H1 (cell line): ENCODE data around the gene CELF4. TPM values are rescaled to one million over a fixed set of nuclear protein-coding genes. Genes with fewer than 3 reads are reported as not detected.

Experiments
- CTCF ChIA-PET: fragments of 300-600 bp; sonication (Branson Sonifier 250); formaldehyde crosslinking; loops from one replicate; lab custom pipeline; 2021; ENCODE audit not compliant: partially characterized antibody; lab: Charles Lee
- POLR2A ChIA-PET: fragments of 300-600 bp; sonication (Branson Sonifier 250); formaldehyde crosslinking; loops from one replicate; lab custom pipeline; 2021; ENCODE audit warnings: inconsistent platforms; ENCODE audit not compliant: partially characterized antibody; lab: Charles Lee
- DNase-seq, 2 experiments: peaks; one replicate each; pipeline versions ENCODE4 v3.0.0 to v3.0.0-alpha.2; 2010 to 2022; ENCODE audit warnings: low spot score in 2 of 2, low read depth in 1 of 2, mixed read lengths in 1 of 2
- FAIRE-seq: peaks from 2 replicates; lab custom pipeline; 2011; peaks lifted over from hg19 to GRCh38; lab: Jason Lieb, UNC
- H2AFZ ChIP-seq: 2 replicates; pipeline ENCODE4 v1.8.1; 2012; ENCODE audit warnings: low read length, inconsistent platforms
- H2AK5ac ChIP-seq: 2 replicates; pipeline ENCODE4 v1.6.1; 2013; ENCODE audit warnings: low read depth, low read length
- H2BK120ac ChIP-seq: replicated peaks from 2 replicates; pipeline ENCODE3; 2013; ENCODE audit warnings: low read depth, low read length, inconsistent platforms
- H2BK12ac ChIP-seq: 2 replicates; pipeline ENCODE4 v1.6.1; 2013; ENCODE audit warnings: low read depth, low read length
- H2BK15ac ChIP-seq: 2 replicates; pipeline ENCODE4 v1.6.1; 2013; ENCODE audit warnings: low read length
- H2BK20ac ChIP-seq: 2 replicates; pipeline ENCODE4 v1.6.1; 2013; ENCODE audit warnings: low read length
- H2BK5ac ChIP-seq: 2 replicates; pipeline ENCODE4 v1.6.1; 2013; ENCODE audit warnings: low read depth, low read length
- H3K14ac ChIP-seq: 2 replicates; pipeline ENCODE4 v1.6.1; 2013; ENCODE audit warnings: inconsistent platforms; ENCODE audit not compliant: insufficient read length
- H3K18ac ChIP-seq: 2 replicates; pipeline ENCODE4 v1.6.1; 2013; ENCODE audit warnings: low read length; ENCODE audit errors: extremely low read depth
- H3K23ac ChIP-seq: 2 replicates; pipeline ENCODE4 v1.6.1; 2013; ENCODE audit warnings: inconsistent platforms; ENCODE audit not compliant: insufficient read length
- H3K23me2 ChIP-seq: 2 replicates; pipeline ENCODE4 v1.6.1; 2013; ENCODE audit warnings: low read depth, low read length
- H3K27ac ChIP-seq: 2 replicates; pipeline ENCODE4 v1.6.1; 2011; ENCODE audit warnings: low read depth, low read length, inconsistent platforms
- H3K27me3 ChIP-seq, 4 experiments: replicated peaks in 1 of 4; 1 replicate in 1 of 4; 2 replicates in 3 of 4; pipeline versions ENCODE4 v1.6.1 to v1.8.1; 2011 to 2013; ENCODE audit warnings: low read length in 3 of 4, mild to moderate bottlenecking in 3 of 4, inconsistent platforms in 2 of 4, mixed read lengths in 2 of 4, moderate library complexity in 1 of 4; ENCODE audit not compliant: control insufficient read depth in 3 of 4, insufficient read depth in 3 of 4; ENCODE audit errors: extremely low read depth in 1 of 4
- H3K36me3 ChIP-seq, 4 experiments: 2 replicates each; pipeline versions ENCODE4 v1.6.1 to v1.8.1; 2011 to 2013; ENCODE audit warnings: mild to moderate bottlenecking in 4 of 4, low read length in 3 of 4, moderate library complexity in 2 of 4, control low read depth in 1 of 4, inconsistent platforms in 1 of 4; ENCODE audit not compliant: insufficient read depth in 4 of 4, control insufficient read depth in 2 of 4
- H3K4ac ChIP-seq: replicated peaks from 2 replicates; pipeline ENCODE3; 2013; ENCODE audit warnings: low read length, low read depth, mixed read lengths, inconsistent platforms; ENCODE audit not compliant: insufficient read length
- H3K4me1 ChIP-seq, 4 experiments: replicated peaks in 1 of 4; 1 replicate in 1 of 4; 2 replicates in 3 of 4; pipeline versions ENCODE4 v1.6.1 to v1.8.1; 2011 to 2013; ENCODE audit warnings: low read length in 3 of 4, inconsistent platforms in 2 of 4, mixed read lengths in 1 of 4; ENCODE audit not compliant: insufficient read depth in 4 of 4, control insufficient read depth in 3 of 4
- H3K4me2 ChIP-seq, 2 experiments: 2 replicates each; pipeline versions ENCODE4 v1.6.1 to v1.8.1; 2011 to 2013; ENCODE audit warnings: low read depth in 2 of 2, low read length in 2 of 2, control low read depth in 1 of 2, inconsistent platforms in 1 of 2, mild to moderate bottlenecking in 1 of 2; ENCODE audit not compliant: insufficient read depth in 1 of 2
- H3K4me3 ChIP-seq, 4 experiments: fragments of 200-600, 300-600 bp in 1 of 4; sonication (generic), shearing (Covaris generic), sonication (Bioruptor Twin) in 1 of 4; 2 replicates each; pipeline versions ENCODE4 v1.5.1 to v1.8.1; 2011 to 2016; ENCODE audit warnings: low read length in 4 of 4, low read depth in 3 of 4, control low read depth in 2 of 4, inconsistent platforms in 2 of 4, mild to moderate bottlenecking in 2 of 4, mixed read lengths in 1 of 4, moderate library complexity in 1 of 4; ENCODE audit not compliant: insufficient read depth in 2 of 4; ENCODE audit errors: extremely low read depth in 1 of 4
- H3K56ac ChIP-seq: replicated peaks from 2 replicates; pipeline ENCODE3; 2013; ENCODE audit warnings: low read depth, mild to moderate bottlenecking, mixed read lengths, low read length, inconsistent platforms; ENCODE audit not compliant: insufficient read length
- H3K79me1 ChIP-seq: 2 replicates; pipeline ENCODE4 v1.6.1; 2013; ENCODE audit warnings: low read depth, low read length, control low read depth
- H3K79me2 ChIP-seq, 2 experiments: 2 replicates each; pipeline versions ENCODE4 v1.6.1 to v1.8.1; 2012 to 2013; ENCODE audit warnings: low read length in 2 of 2, mild to moderate bottlenecking in 2 of 2, inconsistent platforms in 1 of 2; ENCODE audit not compliant: insufficient read depth in 2 of 2, control insufficient read depth in 1 of 2
- H3K9ac ChIP-seq, 4 experiments: replicated peaks in 1 of 4; 1 replicate in 1 of 4; 2 replicates in 3 of 4; pipeline versions ENCODE4 v1.6.1 to v1.8.1; 2011 to 2013; ENCODE audit warnings: low read depth in 3 of 4, low read length in 3 of 4, control low read depth in 2 of 4, mild to moderate bottlenecking in 2 of 4, moderate library complexity in 2 of 4, inconsistent platforms in 1 of 4; ENCODE audit errors: extremely low read depth in 1 of 4
- H3K9me3 ChIP-seq, 2 experiments: 2 replicates each; pipeline versions ENCODE4 v1.6.1 to v1.8.1; 2012 to 2013; ENCODE audit warnings: mild to moderate bottlenecking in 2 of 2, moderate library complexity in 2 of 2, control low read depth in 1 of 2, inconsistent platforms in 1 of 2, low read depth in 1 of 2, low read length in 1 of 2, mixed read lengths in 1 of 2; ENCODE audit not compliant: insufficient read depth in 2 of 2
- H4K20me1 ChIP-seq, 2 experiments: replicated peaks in 1 of 2; 2 replicates each; pipeline versions ENCODE3 to v1.8.1; 2011 to 2013; ENCODE audit warnings: inconsistent platforms in 2 of 2, low read length in 2 of 2, mild to moderate bottlenecking in 1 of 2; ENCODE audit not compliant: insufficient read depth in 2 of 2, control insufficient read depth in 1 of 2
- H4K5ac ChIP-seq: 2 replicates; pipeline ENCODE4 v1.6.1; 2013; ENCODE audit warnings: low read length, low read depth, mixed read lengths, inconsistent platforms; ENCODE audit not compliant: insufficient read length
- H4K8ac ChIP-seq: 2 replicates; pipeline ENCODE4 v1.8.0; 2013; ENCODE audit warnings: mild to moderate bottlenecking, moderate library complexity, low read length, inconsistent platforms; ENCODE audit not compliant: insufficient read depth; ENCODE audit errors: extremely low read depth
- H4K91ac ChIP-seq: replicated peaks from 2 replicates; pipeline ENCODE3; 2013; ENCODE audit warnings: low read length, mixed read lengths, inconsistent platforms; ENCODE audit not compliant: insufficient read length
- CBX5 ChIP-seq: fragments of 300-800, 300-1000 bp; sonication (generic); IDR thresholded peaks from 2 replicates; pipeline ENCODE4 v1.7.1; 2016; ENCODE audit warnings: antibody characterized with exemption, low read length, low read depth
- EP300 ChIP-seq, 2 experiments: IDR thresholded peaks; 1 replicate in 1 of 2; 2 replicates in 1 of 2; pipeline ENCODE4 v1.6.1; 2011 to 2012; ENCODE audit warnings: low read depth in 2 of 2, low read length in 2 of 2, mild to moderate bottlenecking in 2 of 2, borderline replicate concordance in 1 of 2, inconsistent platforms in 1 of 2, moderate library complexity in 1 of 2
- HDAC6 ChIP-seq: IDR thresholded peaks from one replicate; pipeline ENCODE4 v1.7.1; 2012; ENCODE audit warnings: low read depth, mild to moderate bottlenecking, inconsistent platforms, low read length, moderate library complexity
- JUND ChIP-seq: IDR thresholded peaks from 2 replicates; pipeline ENCODE4 v1.6.1; 2011; ENCODE audit warnings: mild to moderate bottlenecking, improper control_type of control experiment, low read length
- SIN3A ChIP-seq, 2 experiments: IDR thresholded peaks in 1 of 2; conservative IDR thresholded peaks in 1 of 2; 2 replicates each; pipeline ENCODE4 v1.6.1; 2011 to 2012; ENCODE audit warnings: low read length in 2 of 2, improper control_type of control experiment in 1 of 2, low read depth in 1 of 2, mild to moderate bottlenecking in 1 of 2
- SUZ12 ChIP-seq: fragments of 200-600 bp; sonication (generic); IDR thresholded peaks from 2 replicates; pipeline ENCODE4 v1.6.1; 2012; ENCODE audit warnings: mild to moderate bottlenecking, inconsistent platforms, low read length, moderate library complexity, mixed read lengths
- TAF7 ChIP-seq: optimal IDR thresholded peaks from 2 replicates; pipeline ENCODE3; 2011; ENCODE audit warnings: low read depth, mild to moderate bottlenecking, inconsistent platforms, low read length, moderate library complexity, borderline replicate concordance
- TBP ChIP-seq: IDR thresholded peaks from 2 replicates; pipeline ENCODE4 v1.6.1; 2011; ENCODE audit warnings: low read depth, low read length, improper control_type of control experiment
- WGBS, 2 experiments: shearing (Covaris generic) in 1 of 2; methylation state at CpG; one replicate each; pipeline versions ENCODE4 v1.1.6 to v1.1.7; 2013 to 2015; ENCODE audit warnings: low lambda C conversion rate in 2 of 2, mixed read lengths in 2 of 2, inconsistent platforms in 1 of 2, low coverage in 1 of 2, missing lambda C conversion rate in 1 of 2; ENCODE audit not compliant: insufficient replicate concordance in 2 of 2, insufficient coverage in 1 of 2, insufficient read length in 1 of 2; ENCODE audit errors: extremely low coverage in 1 of 2, missing lambda C conversion rate in 1 of 2; 5-methylcytosine and 5-hydroxymethylcytosine counted together
- polyA plus RNA-seq, 7 experiments: library from polyadenylated mRNA; depleted of rRNA in 3 of 7; stranded (reverse) in 5 of 7; unstranded in 2 of 7; fragments of >200 nt in 5 of 7; fragments of 200-250 nt in 2 of 7; gene quantifications; 1 replicate in 5 of 7; 2 replicates in 1 of 7; 4 replicates in 1 of 7; pipeline versions ENCODE4 v1.2.1 to v1.2.3, GENCODE V29; 2011 to 2013; ENCODE audit warnings: missing spikeins in 2 of 7, mixed read lengths in 2 of 7
- total RNA-seq: library from RNA; stranded (reverse); fragmentation: NEBNext Ultra II Directional; extraction: Animal tissue kit (Norgen Biotek cat#: 25700); gene quantifications from 2 replicates; pipeline ENCODE4 v1.2.1, GENCODE V29; 2021

The CELF4 gene
- total and polyA plus RNA-seq, 2 of the 8 experiments (the other 6 are each of a cell fraction or from before 2014, with no cell fraction given) = 1.6 to 3.4 TPM

- peak overlapping the region; percentile 90; the same call in 1 of the 2 replicates for H2BK15ac ChIP-seq
- ChIA-PET CTCF (no interaction called here), POLR2A (no interaction called here)
- H3K4me1 ChIP-seq = peaks cover 22 to 48% (median 28%) of the 10 kb centered on the region in 4 experiments
- H3K18ac ChIP-seq = peak overlapping the region; percentile 20; the same call in 1 of the 2 replicates
- H2BK20ac ChIP-seq = peak overlapping the region; percentile 56; the same call in 1 of the 2 replicates
- H3K27me3 ChIP-seq = peaks cover 3 to 17% (median 14%) of the 10 kb centered on the region in 4 experiments
- no peak overlapping the region for H4K91ac ChIP-seq
- H3K79me2 ChIP-seq = no peaks in the 10 kb centered on the region
- FAIRE-seq = no peak
- H4K5ac ChIP-seq = no peak overlapping the region
- no peak overlapping the region for H3K4me2 ChIP-seq
- no peak overlapping the region for H2BK120ac ChIP-seq
- H3K23me2 ChIP-seq = no peaks in the 10 kb centered on the region
- H3K79me1 ChIP-seq = no peaks in the 10 kb centered on the region
- no peak for DNase-seq
- 90% methylated on average over 7 of the region's 7 CpGs; no CpG with 5 or more reads in 1 of the 2 experiments for WGBS, 2 experiments
- H3K56ac ChIP-seq = no peak overlapping the region
- peak overlapping the region; percentile 77; the same call in 1 of the 2 replicates for H2BK12ac ChIP-seq
- no peak overlapping the region for H3K4me3 ChIP-seq
- no peak overlapping the region for H2AFZ ChIP-seq
- H3K4ac ChIP-seq = no peak overlapping the region
- no peak overlapping the region; the same call in 1 of the 2 replicates for H2AK5ac ChIP-seq
- H3K9ac ChIP-seq = no peak overlapping the region
- H4K20me1 ChIP-seq = no peaks in the 10 kb centered on the region
- H3K36me3 ChIP-seq = no peaks in the 10 kb centered on the region
- no peak overlapping the region for H2BK5ac ChIP-seq
- H3K27ac ChIP-seq = no peak overlapping the region
- no peaks in the 10 kb centered on the region for H3K9me3 ChIP-seq
- no peak overlapping the region for H3K14ac ChIP-seq
- TF ChIP-seq SIN3A (conservative IDR thresholded peaks at IDR 0.05 in 1 of 2, IDR thresholded peaks at IDR 0.05 in 1 of 2; ENCODE audit: low read depth in 1 of 2, low read length in 2 of 2) (no peak), CBX5 (no peak), SUZ12 (no peak), EP300 (IDR thresholded peaks at IDR 0.05; ENCODE audit: borderline replicate concordance in 1 of 2, low read depth in 2 of 2, low read length in 2 of 2) (no peak), TBP (no peak), JUND (no peak), HDAC6 (no peak), TAF7 (no peak)
- TF ChIP-seq, all 59 proteins: peak for 0
- Histone ChIP-seq H3K23ac (no peak overlapping the region), H4K8ac (no peak overlapping the region)
These were observed 8.5 kb upstream of the CELF4 start for GRCh38 chr18:37574113-37574512.
